Measurements from ENCODE around the gene SRSF7.

DNA sequence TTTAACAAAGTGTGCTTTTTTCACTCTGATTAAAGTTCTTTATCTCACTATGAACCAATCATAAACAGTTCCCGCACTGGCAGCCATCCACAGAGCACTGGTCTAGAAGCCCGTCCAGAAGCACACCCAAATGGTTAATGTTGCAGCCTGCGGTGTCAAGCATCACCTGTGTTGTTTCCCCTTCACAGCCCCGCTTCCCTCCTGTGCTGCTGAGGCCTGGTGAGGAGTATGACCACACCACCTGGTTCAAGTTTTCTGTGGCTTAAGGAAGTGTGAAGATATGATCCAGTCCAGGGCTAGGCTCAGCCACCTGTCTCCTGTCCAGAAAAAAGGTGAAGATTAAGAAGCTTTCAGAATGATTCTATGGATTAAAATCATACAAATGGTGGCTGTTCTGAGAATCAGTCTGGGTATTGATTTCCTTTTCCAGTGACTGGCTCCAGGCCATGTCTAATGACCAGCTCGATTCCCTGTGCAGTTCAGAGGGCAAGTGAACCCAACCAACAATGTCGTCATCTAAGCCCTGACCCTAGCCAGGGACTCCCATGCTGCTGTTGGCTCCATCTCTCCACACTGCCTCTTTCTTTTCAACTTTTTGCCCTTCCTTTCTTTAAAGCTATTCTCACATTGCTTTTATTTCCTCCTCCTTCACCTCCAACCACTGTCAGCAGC is 17.7 kb downstream of the SRSF7 start:
- TF ChIP-seq POLR2A (IDR thresholded peaks at IDR 0.05; ENCODE audit: low read length), result no peak
- TF ChIP-seq GATA1 (IDR thresholded peaks at IDR 0.05; ENCODE audit: low read depth, low read length), result no peak
